NCI-H82 treated with DMSO at 0.1 percent for 48 hours (cell line): Measurements from ENCODE around the gene SLC25A40.
"Not testable (repeated sequence)": the region's sequence is repeated elsewhere in the genome, so short reads cannot be mapped to it uniquely, and the experiment has no call there.

Experiments used
- DNase-seq: peaks from one replicate; lab custom pipeline; 2025; ENCODE audit not compliant: unreplicated experiment; lab: John Stamatoyannopoulos, UW

Gene SLC25A40, protein sequence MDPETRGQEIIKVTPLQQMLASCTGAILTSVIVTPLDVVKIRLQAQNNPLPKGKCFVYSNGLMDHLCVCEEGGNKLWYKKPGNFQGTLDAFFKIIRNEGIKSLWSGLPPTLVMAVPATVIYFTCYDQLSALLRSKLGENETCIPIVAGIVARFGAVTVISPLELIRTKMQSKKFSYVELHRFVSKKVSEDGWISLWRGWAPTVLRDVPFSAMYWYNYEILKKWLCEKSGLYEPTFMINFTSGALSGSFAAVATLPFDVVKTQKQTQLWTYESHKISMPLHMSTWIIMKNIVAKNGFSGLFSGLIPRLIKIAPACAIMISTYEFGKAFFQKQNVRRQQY

GRCh38 chr7:87876040-87876868 is at the start of gene SLC25A40, which contains the start of gene DBF4:
Gene SLC25A40, minus strand, starts transcription at chr7:87876360. Its CDS starts 17,633 bp downstream, at chr7:87858727.
Gene DBF4, plus strand, starts transcription at chr7:87876493. Its CDS starts 240 bp downstream, at chr7:87876733.
- peak; percentile 94 for DNase-seq

DNA sequence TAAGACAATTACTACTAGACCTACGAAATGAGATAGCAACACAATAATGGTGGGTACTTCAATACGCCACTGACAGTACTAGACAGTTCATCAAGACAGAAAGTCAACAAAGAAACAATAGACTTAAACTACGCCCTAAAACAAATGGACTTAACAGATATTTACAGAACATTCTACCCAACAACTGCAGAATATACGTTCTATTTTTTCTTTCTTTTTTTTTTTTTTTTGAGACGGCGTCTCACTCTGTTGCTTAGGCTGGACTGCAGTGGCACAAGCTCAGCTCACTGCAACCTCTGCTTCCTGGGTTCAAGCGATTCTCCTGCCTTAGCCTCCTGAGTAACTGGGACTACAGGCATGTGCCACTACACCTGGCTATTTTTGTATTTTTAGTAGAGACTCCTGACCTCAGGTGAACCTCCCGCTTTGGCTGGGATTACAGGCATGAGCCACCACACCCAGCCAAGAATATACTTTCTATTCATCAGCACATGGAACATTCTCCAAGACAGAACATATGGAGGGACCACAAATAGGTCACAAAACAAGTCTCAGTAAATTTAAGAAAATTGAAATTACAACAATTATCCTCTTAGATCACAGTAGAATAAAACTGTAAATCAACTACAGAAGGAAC is 46.7 kb upstream of the SLC25A40 start:
- DNase-seq, result not testable (repeated sequence)

DNA sequence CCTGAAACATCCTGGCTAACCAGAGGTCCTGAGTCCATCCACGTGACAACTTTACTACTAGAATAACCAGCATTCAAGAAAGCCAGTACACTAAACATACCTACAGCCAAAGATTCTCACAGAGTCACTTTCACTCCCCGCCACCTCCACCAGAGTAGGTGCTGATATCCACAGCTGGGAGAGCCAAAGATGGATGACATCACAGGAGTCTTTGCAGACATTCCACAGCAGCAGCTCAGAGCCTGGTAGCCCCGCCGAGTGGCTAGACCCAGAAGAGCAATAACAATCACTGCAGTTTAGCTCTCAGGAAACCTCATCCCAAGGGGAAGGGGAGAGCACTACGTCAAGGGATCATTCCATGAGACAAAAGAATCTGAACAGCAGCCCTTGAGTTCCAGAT is 44.4 kb upstream of the SLC25A40 start:
- no peak for DNase-seq

GRCh38 chr7:87919875-87920274 is 43.7 kb upstream of the SLC25A40 start:
- DNase-seq, result no peak

DNA sequence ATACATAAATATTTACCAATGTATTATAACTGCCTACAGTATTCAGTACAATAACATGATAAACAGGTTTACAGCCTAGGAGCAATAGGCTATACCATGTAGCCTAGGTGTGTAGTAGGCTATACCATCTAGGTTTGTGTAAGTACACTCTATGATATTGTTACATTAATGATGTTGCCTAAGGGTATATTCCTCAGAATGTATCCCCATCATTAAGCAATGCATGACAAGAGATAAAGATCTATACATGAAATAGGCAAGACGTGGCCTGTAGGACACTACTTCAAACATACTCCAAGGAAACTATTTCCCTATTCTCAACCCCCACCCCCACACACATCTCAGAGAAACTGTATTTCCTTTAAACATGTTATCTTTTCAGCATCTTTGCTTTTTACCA is 42.6 kb upstream of the SLC25A40 start:
- no peak for DNase-seq

DNA sequence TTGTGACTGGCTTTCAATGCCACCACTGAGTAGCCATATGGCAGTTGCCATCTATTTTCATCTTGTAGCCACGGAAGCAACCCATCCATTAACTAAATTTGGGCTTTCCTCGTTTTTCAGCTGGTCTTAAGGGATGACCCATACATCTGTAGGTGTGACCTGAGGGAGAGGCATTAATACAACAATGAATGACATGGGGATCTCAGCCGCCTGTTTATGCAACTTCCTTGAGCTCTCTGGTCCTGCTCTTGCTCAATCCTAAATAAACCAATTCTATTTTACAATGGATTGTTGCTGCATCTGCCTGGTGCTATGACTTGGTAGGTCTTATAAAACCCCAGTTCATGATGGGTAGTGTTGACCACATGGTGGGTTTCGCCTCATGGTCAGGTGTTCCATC is 36.0 kb upstream of the SLC25A40 start:
- DNase-seq, result no peak

- DNase-seq, result not testable (repeated sequence)
These were observed 32.7 kb upstream of the SLC25A40 start for GRCh38 chr7:87908814-87909213.

- not testable (repeated sequence) for DNase-seq
These were observed 31.2 kb upstream of the SLC25A40 start for GRCh38 chr7:87907136-87907906.

DNA sequence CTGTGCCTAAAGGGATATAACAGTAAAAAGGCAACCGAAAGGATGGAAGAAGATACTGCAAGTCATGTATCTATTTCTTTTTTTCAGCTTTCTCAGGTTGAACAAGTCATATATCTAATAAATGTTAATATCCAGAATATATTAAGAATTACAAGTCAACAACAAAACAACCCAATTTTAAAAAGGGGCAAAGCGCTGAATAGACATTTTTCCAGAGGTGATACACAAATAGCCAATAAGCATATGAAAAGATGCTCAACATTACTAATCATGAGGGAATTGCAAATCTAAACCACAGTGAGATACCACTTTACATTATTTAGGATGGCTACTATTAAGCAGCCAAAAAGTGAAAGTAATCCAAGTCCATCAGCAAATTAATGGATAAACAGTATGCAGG is 23.1 kb upstream of the SLC25A40 start:
- DNase-seq, result no peak

DNA sequence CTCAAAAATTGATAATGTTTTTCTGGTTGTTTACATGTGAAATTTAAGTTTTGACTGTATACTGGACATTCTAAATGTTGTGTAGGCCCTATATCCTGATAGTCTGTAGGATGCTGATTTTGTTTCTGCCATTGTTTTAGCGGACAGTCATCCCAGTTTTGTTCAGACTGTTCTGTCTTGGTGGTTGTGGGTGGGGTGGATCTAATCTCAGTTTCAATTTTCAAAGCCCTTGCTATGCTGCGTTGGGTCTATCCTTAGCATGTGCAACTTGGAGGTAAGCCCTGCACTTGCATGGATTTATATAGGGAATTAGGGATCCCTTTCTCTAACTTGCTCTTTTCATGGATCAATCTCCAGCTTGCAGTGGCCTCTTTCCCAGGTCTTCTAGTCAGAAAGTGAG is 19.2 kb upstream of the SLC25A40 start:
- no peak for DNase-seq

DNA sequence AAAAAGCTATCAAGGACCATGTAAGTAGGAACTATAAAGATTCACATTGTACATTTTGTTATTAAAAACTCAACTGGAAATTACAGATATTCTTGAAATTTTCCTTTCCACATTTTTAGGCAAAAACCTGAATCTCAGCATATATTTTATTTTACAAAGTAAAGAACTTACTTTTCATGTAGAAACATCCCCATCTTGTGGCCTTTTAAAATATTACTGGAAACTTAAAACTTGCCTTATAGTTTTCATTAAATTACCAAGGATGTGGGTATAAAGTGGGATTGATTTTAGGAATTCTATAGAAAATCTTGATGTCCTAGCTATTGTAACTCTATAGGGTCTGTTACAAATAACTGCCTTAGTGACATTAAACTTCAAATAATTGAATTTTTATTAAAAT is 10.7 kb upstream of the SLC25A40 start:
- no peak for DNase-seq

DNA sequence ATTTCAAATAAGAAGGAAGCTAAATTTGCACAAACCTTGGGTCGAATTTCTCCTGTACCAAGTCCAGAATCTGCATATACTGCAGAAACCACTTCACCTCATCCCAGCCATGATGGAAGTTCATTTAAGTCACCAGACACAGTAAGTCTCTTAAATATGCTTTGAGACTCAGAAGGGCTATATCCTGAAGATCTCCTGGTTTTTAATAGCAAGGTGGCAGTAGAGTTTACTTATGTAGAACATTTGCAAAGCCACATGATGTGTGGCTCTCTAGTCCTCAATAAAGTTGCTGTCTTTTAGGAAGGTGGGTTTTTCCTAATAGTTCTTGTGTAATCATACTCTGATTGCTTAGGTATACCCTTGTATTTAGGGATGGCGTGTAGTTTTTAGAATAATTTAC is 8.9 kb upstream of the SLC25A40 start:
- no peak for DNase-seq

DNA sequence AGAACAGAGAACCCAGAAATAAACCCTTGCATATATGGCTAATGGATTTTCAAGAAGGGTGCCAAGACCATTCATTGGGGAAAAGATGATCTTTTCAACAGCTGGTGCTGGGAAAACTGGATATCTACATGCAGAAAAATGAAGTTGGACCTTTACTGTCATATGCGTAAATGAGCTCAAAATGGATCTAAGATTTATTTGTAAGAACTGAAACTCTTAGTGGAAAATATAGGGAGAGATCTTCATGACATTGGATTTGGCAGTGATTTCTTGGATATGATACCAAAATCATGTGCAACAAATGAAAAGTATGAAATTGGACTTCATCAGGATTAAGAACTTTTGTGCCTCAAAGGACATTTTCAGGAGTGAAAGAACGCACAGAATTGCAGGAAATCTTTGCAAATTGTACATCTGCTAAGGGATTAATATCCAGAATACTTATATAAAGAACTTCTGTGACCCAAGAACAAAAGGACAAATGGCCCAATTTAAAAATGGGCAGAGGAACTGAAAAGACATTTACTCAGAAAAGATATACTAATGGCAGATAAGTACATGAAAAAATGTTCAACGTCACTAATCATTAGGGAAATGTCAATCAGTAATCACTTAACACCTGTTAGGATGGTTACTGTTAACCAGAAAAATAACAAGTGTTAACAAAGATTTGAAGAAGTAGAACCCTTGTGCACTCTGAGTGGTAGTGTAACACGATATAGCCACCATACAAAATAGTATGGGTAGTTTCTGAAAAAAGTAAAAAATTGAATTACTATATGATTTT is 6.2 kb upstream of the SLC25A40 start:
- no peak for DNase-seq

- DNase-seq, result no peak
These were observed 2.1 kb upstream of the SLC25A40 start for GRCh38 chr7:87878208-87878735.

DNA sequence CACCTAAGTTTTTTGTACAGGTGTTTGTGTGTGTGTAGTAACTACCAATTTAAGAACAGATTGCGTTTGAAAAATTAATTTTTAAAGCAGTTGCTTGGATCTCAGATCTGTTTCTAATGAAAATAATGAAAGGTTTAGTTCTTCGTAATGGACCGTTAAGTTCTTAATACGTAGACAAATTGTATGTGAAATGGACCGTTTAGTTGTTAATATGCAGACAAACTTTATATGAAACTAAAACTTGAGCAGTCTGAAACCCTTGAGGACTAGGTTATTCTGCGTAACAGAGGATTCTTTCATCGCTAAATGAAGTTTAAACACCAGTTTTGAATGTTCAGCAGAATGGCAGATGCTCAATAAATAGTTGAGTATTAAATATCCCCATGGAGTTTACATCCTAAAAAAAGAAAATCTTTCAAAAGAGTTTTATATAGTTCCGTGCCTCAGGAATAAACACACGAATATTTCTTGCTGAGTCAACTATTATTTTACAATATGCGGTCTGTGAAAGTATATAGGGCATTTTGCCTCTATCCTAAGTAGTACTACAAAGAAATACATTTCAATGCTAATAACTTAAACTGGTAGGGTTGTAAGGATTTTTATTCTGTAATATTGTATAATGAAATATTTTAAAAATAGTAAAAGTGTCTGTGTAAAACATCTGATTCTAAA is 1.3 kb upstream of the SLC25A40 start:
- no peak for DNase-seq

GRCh38 chr7:87876869-87877234 is 692 bp upstream of the SLC25A40 start:
- DNase-seq, result no peak

DNA sequence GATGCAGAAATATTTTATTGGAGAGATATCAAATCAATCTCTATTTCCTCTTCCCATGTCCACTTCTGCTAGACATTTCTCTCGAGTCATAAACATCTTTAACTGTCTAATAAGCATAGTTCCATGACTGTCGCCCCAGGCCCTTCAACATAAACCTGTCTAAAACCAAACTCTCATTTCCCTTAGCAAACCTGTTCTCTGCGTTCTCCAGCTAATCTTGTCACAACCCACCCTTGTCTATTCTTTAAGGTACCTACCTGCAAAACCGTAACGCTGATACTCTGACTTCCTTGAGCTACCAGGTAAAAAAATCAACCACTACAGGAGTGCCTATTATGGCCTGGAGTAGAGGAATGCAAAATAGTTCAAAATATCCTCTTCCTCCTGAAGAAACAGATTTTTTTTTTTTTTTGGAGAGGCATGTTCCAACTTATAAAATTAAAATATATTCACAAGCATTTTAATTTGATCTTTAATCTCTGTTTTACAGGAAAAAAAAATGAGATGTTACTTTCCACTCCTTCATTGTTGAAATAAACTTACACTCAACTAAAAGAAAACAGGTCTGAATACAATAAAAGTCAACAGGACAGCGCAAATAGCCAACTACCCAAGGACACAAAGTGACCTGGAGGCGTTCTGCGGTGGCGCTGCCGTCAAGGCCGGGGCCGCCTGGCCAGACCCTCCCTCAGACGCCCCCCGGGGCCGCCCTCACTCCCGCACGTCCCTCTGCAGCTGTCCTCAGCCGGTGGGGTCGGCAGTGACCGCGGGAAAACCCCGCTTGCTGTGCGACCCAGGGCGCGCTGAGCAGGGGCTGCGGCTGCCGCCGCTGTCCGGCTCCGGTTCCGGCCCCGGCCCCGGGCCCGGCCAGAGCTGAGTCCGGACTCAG is 765 bp downstream of the SLC25A40 start:
- no peak for DNase-seq

GRCh38 chr7:87874066-87874465 is 2.1 kb downstream of the SLC25A40 start:
- DNase-seq, result no peak
